AG09309 (cell line): ENCODE data around the gene PLOD1.
"Not testable (repeated sequence)": the region's sequence is repeated elsewhere in the genome, so short reads cannot be mapped to it uniquely, and the experiment has no call there.

Experiments used
- DNase-seq: peaks from one replicate; pipeline ENCODE4 v3.0.0-alpha.2; 2010; ENCODE audit warnings: low read depth
- H3K4me3 ChIP-seq: 2 replicates; pipeline ENCODE4 v1.5.1; 2011; ENCODE audit warnings: mild to moderate bottlenecking, low read depth, low read length, moderate library complexity; ENCODE audit not compliant: control insufficient read depth
- CTCF ChIP-seq: IDR thresholded peaks from 2 replicates; pipeline ENCODE4 v1.5.1; 2011; ENCODE audit warnings: mild to moderate bottlenecking, low read depth, low read length, inconsistent platforms; ENCODE audit not compliant: insufficient read depth, control insufficient read depth; ENCODE audit errors: missing control alignments

Gene PLOD1

GRCh38 chr1:11923069-11923826 is 11.3 kb upstream of the PLOD1 start:
- H3K4me3 ChIP-seq, result no peak overlapping the region
- no peak for DNase-seq

DNA sequence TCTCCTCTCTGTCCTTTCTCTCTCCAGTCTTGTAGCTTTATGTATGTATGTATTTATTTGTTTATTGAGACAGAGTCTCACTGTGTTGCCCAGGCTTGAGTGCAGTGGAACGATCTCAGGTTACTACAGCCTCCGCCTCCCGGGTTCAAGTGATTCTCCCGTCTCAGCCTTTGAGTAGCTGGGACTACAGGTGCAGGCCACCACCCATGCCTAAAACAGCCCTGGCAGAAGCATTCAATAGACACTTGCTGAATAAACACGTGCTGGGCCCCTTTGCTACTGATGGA is 10.7 kb upstream of the PLOD1 start:
- DNase-seq, result no peak
- TF ChIP-seq CTCF, result no peak
- H3K4me3 ChIP-seq, result no peak overlapping the region

More at GRCh38 chr1:11923069-11923826, 11.3 kb upstream of the PLOD1 start:
- TF ChIP-seq CTCF, result no peak

- no peak for TF ChIP-seq CTCF
- DNase-seq, result no peak
- peak overlapping the region; percentile 33 for H3K4me3 ChIP-seq
Measured at GRCh38 chr1:11924334-11925195, 10.0 kb upstream of the PLOD1 start.

DNA sequence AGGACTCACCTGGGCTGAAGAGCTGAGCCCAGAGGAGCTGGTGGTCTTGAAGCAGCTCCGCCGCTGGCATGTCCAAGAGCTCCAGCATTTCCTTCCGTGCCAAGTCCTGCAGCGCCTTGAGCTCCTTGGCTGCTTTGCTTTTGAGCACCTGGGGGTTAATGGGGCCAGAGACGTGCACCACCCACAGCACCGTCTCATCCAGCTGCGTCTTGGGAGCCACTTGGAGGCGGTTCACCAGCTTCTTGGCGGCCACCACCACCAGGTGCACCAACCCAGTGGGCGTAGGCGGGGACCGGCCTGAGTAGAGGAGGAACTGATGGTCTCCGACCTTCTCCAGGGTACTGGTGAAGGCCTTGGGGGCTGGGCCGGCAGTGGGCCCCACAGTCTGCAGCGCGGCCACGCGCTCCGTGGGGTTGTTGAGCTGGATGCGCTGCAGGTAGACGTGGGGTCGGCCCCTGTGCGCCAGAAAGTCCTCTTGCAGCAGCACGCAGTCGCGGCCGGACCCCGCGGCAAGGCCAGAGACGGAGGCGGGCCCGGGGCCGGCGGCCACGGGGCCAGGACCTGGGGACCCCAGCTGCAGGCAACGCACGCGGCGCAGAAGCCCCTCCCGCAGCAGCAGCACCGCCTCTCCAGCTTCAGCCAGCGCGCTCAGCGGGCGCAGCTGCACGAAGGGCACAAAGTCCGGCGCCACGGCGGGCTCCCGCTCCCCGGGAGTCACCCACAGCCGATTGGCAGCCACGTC is 9.2 kb upstream of the PLOD1 start:
- peak overlapping the region; percentile 33 for H3K4me3 ChIP-seq
- DNase-seq, result not testable (repeated sequence)

DNA sequence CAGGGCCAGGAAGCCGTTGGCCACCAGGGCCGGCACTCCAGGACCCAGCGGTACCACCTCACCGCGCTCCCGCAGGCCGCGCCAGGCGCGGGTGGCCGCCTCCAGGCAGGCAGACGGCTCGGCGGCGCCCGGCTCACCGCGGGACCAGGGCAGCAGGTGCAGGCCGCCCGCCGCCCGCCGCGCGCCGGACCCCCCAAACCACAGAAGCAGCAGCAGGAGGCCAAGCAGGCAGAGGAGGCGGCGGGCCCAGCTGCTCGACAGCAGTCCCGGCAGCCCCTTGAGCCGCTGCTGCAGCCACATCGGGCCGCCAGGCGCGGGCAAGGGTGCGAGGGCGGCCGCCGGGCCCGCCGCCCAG is 8.6 kb upstream of the PLOD1 start:
- TF ChIP-seq CTCF, result no peak
- H3K4me3 ChIP-seq, result peak overlapping the region; percentile 33
- DNase-seq, result no peak

- no peak for DNase-seq
- H3K4me3 ChIP-seq, result no peak overlapping the region
- TF ChIP-seq CTCF, result no peak
Measured at GRCh38 chr1:11927866-11928592, 6.5 kb upstream of the PLOD1 start.
